IPS DF 4.7 (cell line): Measurements from ENCODE around the gene EN1.

Source experiments
- DNase-seq: peaks from one replicate; pipeline ENCODE4 v3.0.0-alpha.2; 2013; ENCODE audit warnings: low spot score; ENCODE audit errors: extremely low read depth

Gene EN1

DNA sequence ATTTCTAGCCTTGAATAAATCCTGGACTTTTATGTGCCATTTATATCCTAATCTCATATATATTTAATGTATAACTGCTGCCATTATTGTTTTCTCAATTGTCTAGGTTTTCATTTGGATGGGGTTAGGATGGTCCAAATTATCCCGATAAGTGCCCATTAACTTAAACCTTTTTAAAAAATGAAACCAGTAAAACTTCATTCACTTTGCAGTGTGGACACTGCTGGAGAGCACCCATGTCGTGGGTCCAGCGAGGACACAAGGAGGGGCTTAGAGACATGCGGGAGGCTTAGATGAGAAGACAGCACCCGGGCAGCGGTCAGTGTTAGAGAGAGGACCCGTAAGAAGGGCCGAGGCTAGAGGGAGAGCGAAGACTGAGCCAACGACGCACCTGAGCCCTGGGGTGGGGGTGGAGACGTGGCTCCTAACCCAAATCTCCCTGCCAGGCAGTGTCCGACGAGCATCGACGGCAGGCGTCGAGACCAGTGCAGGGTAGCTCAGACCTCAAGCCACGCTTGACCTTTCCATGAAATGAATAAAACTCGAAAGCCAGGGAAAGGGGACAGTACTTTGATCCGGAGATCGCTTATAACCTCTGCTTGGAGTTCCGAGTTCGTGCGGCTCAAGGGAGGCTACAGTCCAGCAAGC, 9.0 kb upstream of the EN1 start:
- no peak for DNase-seq

DNA sequence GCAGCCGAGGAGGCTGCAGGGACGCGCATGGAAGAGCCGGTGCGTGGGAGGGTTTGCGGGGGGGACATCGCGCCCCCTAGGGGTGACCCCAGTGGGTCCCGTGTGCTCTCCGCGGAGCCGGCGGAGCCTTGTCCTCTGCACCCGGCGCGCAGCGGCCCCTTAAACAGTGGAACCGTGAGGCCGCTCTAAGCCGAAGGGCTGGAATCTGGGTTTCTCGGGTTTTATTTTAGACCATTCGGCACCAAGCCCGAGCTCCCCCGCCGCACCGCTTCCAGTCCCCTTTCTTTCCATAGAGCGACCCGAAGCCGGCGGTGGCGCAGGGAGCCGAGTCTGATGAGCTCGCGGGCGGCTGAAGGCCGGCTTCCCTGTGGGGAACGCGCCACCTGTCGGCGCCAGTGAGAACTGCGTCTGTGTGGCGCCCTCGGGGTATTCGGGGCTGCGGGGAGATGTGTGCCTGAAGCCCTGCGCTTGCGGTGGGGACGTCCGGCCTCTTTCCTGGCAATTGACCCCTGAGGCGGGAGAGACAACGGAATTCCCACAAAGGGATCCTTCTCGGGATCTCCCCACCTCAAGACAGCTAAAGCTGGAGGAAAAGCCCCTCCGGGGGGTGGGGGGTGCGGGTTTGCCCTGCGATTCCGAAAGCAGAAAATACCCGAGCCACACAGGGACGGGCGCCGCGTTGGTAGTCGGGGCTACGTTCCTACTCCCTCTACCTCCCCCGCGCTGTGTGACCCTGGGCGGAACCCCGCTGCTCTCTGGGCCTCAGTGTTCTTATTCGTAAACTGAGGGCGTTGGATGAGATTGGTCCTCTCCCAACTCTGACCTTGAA, 8.2 kb upstream of the EN1 start:
- DNase-seq, result no peak

DNA sequence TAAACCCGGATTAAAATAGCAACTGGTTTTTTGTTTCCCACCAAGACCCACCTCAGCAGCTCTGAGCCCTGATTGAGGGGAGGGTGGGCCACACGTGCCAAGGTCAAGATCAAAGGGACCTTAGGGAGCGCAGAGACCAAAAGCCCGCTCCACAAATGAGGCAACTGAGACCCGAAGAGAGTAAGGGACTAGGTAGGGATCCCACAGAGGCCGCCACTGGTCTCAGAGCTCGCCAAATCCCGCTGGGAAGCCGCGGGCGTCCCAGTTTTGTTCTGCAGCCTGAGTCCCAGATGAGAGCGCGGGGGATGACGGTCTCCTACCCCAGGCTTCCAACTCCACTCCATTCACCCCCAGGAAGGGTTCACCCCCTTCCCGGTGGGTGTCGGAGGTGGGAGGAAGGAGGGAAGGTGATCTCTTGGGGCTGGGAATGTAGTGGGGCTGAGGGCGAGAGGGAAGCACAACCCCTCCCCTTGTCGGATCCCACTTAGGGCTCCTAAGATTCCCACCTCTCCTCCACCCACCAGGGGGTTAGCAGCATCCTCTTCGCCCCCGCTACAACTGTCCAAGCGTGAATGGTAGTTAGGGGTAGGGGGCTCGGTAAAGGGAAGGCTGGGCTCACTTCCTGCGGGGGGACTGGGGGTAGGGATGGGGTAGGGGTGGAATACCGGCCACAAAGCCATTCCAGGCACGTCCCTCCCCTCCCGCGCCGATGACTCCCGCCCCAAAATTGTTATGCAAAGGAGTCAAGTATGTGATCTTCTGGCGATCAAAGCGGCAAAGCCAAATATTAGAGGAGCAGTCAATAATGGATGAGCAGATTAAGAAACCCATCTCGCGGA, 7.3 kb upstream of the EN1 start:
- DNase-seq, result no peak

DNA sequence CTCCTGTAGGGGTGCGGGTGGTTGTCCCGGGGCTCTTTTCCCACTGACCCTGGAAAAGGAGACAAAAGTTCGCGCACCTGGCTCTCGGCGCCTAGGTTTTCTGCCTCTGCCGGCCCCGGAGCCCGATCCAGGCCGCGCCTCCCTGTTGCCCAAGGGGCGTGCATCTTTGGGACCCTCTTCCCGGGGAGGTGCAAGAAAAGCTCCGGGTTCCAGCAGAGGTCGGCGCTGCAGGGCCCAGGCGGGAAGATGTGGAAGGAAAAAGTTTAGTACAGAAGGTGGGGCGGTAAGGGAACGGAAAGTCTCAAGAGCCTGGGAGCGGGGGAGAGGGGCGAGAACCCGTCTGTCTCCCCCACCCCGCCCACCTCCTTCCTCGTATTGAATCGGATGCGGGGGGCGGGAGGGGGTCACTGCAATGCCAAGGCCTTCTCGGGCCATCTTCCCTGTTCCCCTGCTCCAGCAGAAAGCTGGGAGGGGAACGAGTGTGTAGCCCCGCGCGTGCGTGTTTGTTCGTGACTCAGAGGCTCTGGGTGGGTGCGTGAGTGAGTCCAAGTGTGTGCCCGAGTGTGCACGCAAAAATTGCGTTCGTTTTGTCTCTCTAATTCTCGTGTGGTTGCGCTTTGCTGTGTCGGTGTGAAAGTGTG, 6.3 kb upstream of the EN1 start:
- DNase-seq, result no peak

DNA sequence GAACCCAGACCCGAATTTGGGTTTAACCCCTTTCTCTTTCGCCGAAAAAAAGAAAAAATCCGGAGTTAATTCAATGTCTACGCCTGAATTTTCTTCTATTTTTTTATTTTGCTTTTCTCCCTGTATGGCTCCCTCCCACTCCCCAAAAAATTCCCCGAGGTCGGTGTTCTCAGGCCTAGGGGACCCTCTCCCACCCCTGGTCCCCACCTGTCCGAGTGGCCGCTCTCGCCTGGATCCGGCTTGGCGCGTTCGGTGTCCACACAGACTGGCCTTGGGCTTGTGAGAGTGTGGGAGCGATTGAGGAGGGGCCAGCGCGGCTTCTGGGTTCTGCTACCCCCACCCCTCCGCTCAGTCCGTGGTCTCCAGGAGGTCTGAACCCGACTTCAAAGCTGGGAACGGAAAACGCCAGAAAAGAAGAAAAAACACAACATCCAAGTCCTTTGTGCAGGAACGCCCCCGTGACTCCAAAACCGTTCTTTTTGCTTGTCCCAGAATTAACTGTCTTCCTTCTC, 5.7 kb upstream of the EN1 start:
- no peak for DNase-seq

DNA sequence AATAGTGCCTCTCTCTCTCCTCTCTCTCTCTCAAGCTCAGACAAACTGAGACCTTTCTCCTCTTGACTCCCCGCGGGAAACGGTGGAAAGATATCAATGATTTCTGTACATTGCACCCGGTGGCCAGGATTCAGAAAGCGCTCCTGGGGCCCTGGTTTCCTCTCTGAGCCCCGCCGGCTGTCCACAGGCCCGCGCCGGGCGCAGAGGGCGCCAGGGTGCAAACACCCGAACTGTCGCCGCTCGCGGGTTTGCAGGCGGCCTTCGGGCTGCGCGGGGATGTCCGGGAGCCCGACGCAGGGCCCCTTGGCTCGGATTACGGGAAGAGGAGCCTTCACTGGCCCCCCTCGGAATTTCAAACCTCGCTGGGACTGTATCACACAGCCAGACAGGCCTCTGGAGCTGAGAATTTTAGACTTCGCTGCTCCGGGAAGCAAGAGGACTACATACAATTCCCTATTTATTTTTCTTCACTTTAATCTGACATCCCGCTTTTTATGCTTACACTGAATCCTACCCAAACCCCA, 5.2 kb upstream of the EN1 start:
- DNase-seq, result no peak

DNA sequence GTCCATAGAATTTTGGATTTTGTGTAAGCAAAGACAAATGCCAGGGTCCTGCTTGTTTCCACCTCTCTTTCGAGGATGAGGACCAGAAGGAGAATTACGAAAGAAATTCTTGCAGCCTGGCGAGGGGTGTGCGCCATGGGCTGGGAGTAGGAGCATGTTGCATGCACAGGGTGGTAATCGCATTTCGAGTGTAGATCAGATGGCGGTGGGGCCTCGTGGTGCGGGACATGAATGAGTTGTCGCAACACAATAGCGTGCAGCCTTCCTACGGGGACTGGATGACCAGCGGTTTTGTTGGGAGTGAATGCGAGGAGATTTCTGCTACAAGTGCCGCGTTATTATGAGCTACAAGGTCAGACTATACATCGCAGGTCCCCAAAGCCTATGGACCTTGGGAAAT, 4.2 kb upstream of the EN1 start:
- DNase-seq, result no peak

DNA sequence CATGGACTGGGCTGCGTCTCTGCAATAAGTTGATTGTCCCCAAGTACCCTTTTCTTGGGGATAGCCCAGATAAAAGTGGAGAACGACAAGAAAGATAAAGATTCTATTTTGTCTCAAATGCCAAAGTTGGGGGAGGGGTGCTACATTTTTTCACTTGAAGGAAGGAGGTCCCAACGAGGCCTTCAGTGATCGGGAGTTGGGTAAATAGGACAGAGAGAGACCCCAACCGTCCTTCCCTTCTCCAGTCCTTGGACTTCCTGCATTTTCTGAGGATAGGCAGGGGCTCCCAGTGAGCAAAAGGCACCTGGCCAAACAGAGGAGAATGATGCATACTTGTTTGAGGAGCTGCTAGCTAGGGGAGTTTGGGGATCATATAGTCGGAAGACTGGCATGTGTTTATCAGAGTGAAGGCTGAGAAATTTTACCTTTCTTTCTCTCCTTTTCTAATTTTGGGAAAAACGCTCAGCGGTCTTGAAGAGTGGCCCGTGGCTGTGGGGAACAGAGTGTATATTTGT, 3.5 kb upstream of the EN1 start:
- no peak for DNase-seq

DNA sequence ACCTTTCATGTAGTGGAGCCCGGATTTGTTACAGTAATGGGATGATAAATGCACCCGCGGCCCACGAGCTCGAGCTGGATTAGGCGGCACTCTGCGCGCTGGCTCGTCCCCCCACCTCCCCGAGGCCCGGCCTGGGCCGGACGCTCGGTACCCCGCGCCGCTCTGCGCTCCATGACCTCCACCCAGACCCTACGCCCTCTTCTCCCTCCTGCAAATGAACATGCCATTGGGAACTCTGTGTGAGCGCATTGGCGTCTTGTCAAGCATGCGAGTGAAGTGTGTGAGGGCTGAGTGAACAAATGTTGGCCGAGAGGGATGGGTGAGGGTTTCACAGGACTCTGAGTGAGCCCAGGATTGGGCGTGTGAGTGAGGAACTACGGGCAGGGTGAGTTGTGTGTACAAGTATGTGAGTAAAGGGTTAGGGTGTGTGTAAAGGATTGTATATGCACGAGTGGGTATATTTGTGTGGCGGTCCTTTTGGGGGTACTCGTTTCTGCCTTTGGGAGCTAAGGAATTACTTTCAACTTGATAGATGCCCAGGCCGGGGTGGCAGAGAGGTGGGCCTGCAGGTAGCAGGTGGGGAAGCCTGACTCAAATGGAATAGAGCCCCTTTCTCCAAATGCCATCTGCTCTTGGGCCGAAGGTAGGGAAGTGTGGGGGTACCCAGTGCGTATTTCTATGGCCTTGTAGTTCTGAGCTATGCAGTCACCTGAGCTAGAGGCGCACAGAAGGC, 2.9 kb upstream of the EN1 start:
- no peak for DNase-seq

DNA sequence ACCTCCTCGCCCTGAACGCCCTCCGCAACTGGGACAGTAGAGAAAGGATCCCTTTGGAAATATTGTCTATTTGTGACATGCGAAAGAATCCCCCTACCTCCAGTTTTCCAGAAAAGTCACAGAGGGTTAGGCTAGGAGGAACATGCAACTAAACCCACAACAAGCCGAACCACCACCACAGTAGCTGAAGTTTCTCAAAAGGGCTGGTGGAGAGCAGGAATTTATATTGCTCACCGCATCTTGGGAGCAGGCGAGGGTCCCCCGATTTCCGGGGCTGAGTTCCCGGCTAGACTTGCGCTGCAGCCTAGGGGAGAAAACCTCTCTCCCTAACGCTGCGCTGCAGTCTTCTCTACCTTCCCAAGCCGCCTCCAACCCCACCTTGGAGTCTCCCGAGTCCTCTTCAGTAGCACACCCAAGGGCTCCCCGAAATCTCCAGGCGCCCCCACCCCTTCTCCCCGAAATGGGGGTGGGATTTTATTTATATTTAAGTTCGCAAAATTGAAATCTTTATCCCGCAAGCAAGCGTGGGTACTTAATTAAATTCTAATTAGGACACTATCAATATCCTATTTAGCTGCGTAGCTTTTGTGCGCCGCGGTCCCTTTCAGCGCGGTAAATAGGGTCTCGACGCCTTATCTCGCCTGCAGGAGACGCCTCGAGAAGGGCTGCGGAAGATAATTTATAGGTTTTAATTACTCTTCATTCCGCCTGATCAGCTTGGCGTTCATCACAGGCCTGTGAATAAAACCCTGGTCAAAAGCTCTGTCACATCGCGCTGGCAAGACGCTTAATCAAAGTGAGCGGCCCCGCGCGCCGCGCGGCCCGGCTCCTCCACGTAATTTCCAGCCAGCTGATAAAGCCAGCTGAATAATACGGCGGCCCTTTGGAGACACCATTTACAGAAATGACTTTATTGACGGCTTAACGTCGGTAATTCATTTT, 2.0 kb upstream of the EN1 start:
- DNase-seq, result no peak

DNA sequence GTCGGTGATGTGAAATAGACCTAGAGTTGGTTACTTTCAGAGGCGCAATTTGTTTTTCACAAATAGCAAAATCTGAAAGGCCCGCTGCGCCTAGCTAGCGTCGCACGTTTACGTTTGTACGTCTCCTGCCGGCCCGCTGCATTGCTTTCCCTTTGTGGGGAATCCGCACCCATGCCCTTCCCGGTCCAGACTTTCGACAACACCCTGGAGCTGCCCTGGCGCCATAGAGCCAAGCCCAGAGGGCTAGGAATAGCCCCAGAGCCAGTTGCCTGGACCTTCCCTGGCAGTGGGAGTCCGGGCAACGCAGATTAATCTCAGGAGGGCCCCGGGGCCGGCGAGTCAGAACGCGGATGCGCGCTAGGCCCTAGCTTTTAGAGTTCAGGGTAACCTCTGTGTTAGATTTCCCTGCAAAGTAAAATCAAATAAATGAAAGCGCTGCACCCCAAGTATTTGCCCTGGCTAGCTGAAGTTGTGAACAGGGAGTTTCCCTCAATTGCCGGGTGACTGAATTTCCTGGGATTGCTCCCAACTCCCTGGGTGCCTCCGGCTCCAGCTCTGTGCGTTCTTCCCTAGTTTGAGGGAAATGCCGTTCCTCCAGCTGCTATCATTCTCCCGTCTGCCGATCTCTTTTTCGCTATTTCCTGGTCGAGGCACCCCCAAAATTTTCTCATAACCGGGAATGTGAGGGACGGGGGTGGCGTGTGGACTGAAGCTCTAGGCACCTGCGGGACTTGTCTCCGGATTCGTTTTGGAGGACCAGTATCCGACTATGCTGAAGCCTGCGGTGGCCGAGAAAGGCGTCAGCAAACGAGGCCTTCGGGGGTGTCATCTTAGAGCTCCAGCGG, 1.2 kb upstream of the EN1 start:
- no peak for DNase-seq

DNA sequence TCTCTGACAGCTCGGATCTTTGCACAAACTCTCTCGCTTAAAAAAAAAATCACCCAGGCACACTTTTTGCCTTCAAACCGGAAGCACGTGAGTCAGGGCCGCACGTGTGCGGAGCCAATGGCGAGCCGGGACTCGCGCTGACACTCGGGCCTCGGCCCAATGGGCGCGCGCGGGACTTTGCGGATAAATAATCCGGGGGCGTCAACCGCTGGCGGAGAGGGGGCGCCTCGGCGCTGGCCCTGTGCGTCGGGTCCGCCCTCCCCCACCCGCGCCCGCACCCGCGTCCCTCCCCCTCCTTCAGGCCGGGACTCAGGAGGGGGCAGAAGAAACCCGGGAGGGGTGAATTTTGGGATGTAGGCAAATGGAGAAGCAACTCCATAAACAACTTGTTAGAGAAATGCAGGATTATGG, 319 bp upstream of the EN1 start:
- DNase-seq, result no peak

DNA sequence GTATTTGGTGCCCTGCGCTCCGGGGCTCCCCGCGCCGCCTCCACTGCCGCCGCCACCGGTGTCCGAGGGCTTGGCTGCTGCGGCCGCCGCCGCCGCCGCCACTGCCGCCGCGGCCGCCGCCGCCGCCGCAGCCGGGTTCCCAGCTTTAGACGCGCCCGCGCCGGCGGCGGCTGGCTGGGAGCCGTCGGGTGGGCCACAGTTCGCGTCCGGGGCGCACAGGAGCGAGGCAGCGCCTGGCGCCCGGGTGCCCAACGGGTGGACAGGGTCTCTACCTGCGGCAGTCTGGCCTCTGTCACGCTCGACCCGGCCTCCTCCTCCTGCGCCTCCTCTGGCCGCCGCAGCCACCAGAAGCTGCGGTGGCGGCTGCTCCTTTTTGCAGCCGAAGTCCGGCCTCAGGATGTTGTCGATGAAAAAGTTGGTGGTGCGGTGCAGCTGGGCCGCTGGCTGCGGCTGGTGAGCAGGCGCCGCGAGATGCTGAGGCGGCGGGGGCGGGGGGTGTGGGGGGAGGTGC, 951 bp downstream of the EN1 start:
- DNase-seq, result no peak

DNA sequence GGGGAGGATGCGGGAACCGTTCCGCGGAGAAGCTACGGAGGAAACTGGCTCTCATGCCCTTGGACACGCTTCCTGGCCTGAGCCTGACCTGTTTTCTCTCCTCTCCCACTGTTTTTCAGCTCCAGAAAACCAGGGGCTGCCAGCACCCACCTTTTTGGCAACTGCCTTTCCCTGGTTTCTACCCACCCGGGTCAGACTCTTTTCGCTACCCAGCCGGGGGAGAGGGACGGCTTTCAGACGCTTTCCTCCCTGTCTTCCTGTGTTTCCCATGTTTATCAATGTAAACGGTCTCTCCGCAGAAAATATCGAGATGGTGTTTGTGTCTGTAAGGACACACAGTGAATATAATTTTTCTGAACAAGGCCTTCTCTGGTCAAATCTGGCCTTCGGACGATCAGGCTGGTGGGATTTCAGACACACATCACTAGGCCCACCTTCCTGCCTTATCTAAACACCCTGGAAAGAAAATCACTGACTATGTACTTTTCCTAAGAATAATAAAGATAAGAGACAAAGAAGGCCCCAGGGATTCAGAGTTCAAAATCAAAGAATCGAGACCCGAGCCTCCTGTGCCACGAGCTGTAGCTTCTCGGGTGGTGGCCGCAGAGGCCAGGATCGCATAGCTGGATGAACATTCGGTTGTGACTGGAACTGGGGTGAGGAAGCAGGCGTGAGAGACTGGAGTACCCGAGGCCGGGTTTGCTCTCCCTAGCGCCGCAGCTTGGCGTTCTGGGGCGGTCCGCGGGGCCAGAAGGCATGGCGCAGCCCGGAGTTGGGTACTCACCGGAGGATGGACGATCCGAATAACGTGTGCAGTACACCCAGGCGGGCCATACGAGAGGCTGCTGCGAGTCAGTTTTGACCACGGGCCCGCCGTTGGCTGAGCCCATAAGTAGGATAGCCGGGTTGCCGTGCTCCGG, 1.7 kb downstream of the EN1 start:
- DNase-seq, result no peak

DNA sequence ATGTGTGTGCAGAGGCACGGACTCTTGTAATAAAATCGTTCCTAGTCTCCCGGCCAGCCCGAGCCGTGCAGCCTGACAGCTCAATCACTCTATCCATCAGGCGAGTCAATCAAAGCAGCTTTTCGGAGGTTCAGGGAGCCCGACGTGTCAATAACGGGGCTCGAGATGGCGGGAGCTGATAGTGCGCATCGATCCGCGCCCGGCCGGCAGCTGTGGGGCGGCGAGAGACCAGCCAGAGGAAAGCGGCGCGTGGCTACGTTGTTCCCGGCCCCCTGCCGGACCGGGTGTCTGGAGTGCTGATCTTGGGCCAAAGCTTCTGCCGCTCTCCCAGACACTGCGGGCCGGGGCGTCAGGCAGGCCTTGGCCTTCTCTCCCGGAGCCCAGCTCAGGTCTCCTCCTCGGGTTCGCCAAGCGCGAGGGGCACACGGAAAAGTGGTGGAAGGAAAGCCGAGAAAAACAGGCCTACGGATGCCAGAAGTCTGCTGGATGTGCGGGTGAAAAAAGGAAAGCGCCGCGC, 2.4 kb downstream of the EN1 start:
- no peak for DNase-seq

DNA sequence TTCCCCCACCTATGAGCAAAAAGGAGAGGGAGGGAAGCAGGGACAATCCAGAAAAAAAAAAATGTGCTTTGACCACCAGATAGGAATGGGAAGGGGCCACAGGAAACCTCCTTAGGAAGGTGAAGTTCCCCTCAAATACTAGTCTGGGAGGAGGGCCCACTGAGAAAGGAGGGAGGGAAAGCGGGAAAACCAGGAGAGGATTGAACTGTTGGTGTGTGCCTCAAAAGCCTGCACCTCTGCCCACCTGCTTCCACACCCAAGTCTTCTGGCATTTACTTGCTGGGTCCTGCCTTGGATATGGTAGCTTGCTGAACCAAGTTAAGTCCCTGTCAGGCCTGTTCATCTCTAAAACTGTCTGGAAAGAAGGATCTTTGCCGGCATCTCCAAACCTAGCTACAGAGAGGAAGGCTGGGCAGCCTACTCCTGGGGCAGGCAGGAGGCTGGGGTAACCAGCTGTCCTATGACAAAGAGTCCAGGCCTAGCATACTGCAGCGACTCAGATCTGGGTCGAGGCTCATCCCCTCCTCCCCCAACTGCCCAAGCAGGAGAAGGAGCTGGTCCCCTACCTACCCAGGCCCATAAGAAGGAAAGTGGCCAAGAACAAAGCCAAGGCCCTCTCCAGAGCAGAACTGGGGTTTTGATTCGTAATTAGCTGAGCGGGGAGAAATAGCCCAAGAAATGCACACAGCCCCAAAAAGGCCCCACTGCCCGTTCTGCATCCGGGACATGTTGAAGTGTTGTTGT, 3.0 kb downstream of the EN1 start:
- no peak for DNase-seq
